HG03439 (cell line): ENCODE data around the gene BRIP1.
"Not testable (repeated sequence)": the region's sequence is repeated elsewhere in the genome, so short reads cannot be mapped to it uniquely, and the experiment has no call there.

ENCODE experiments used
- ATAC-seq: cut with Tn5 transposase; IDR thresholded peaks from one replicate; pipeline ENCODE4 v1.9.1; 2021; ENCODE audit warnings: mild to moderate bottlenecking, moderate library complexity; ENCODE audit not compliant: unreplicated experiment

The BRIP1 gene

GRCh38 chr17:61670691-61671090 lies 192.6 kb downstream of the BRIP1 start:
- no peak for ATAC-seq

GRCh38 chr17:61669522-61669921 lies 193.8 kb downstream of the BRIP1 start:
- no peak for ATAC-seq

GRCh38 chr17:61668486-61668885 lies 194.8 kb downstream of the BRIP1 start:
- ATAC-seq, result no peak

- not testable (repeated sequence) for ATAC-seq
Observed at GRCh38 chr17:61666406-61667088, 196.8 kb downstream of the BRIP1 start.

- no peak for ATAC-seq
Observed at GRCh38 chr17:61663310-61663709, 200.0 kb downstream of the BRIP1 start.

- ATAC-seq, result no peak
Observed at GRCh38 chr17:61662741-61663140, 200.6 kb downstream of the BRIP1 start.

GRCh38 chr17:61662186-61662585 lies 201.1 kb downstream of the BRIP1 start:
- ATAC-seq, result no peak

GRCh38 chr17:61660746-61661485 lies 202.4 kb downstream of the BRIP1 start:
- no peak for ATAC-seq

GRCh38 chr17:61659437-61659836 lies 203.9 kb downstream of the BRIP1 start:
- no peak for ATAC-seq

GRCh38 chr17:61658183-61658582 lies 205.1 kb downstream of the BRIP1 start:
- no peak for ATAC-seq

GRCh38 chr17:61657338-61657737 lies 206.0 kb downstream of the BRIP1 start:
- ATAC-seq, result no peak

GRCh38 chr17:61656721-61657217 lies 206.6 kb downstream of the BRIP1 start:
- ATAC-seq, result no peak

- ATAC-seq, result no peak
Observed at GRCh38 chr17:61650749-61651148, 212.6 kb downstream of the BRIP1 start.

GRCh38 chr17:61648587-61648986 lies 214.7 kb downstream of the BRIP1 start:
- no peak for ATAC-seq

- no peak for ATAC-seq
Observed at GRCh38 chr17:61647047-61647446, 216.3 kb downstream of the BRIP1 start.

- ATAC-seq, result no peak
Observed at GRCh38 chr17:61646482-61646881, 216.8 kb downstream of the BRIP1 start.

- no peak for ATAC-seq
Observed at GRCh38 chr17:61645920-61646319, 217.4 kb downstream of the BRIP1 start.

- no peak for ATAC-seq
Observed at GRCh38 chr17:61644800-61645774, 218.2 kb downstream of the BRIP1 start.

GRCh38 chr17:61642768-61643167 lies 220.6 kb downstream of the BRIP1 start:
- ATAC-seq, result no peak

- no peak for ATAC-seq
Observed at GRCh38 chr17:61641715-61642114, 221.6 kb downstream of the BRIP1 start.

GRCh38 chr17:61641084-61641483 lies 222.2 kb downstream of the BRIP1 start:
- no peak for ATAC-seq
